ENCODE measurements around the gene PER3. TPM values are rescaled to one million over a fixed set of nuclear protein-coding genes. Genes with fewer than 3 reads are reported as not detected.

The PER3 gene
- polyA plus RNA-seq, 1 donor (not counting 4 experiments of a cell fraction or from before 2014, with no cell fraction given): 7.0 TPM

- H3K79me2 ChIP-seq (ENCODE audit: control insufficient read depth, insufficient read depth, low read length): no peaks in the 10 kb centered on the region
- peak overlapping the region in 2 of 3 experiments; percentile 13 to 44 for H3K4me3 ChIP-seq (ENCODE audit: control insufficient read depth in 2 of 3, extremely low read depth in 1 of 3, insufficient read depth in 2 of 3, low read depth in 1 of 3, low read length in 3 of 3)
- H4K20me1 ChIP-seq (ENCODE audit: control insufficient read depth, extremely low read depth, insufficient read depth, low read length): no peaks in the 10 kb centered on the region
- peak overlapping the region; percentile 97 for H2AFZ ChIP-seq (ENCODE audit: control insufficient read depth, low read length)
- DNase-seq (ENCODE audit: low read depth, low spot score) (peak; percentile 58), FAIRE-seq (peak; percentile 95)
- no peak overlapping the region for H3K9ac ChIP-seq (ENCODE audit: control insufficient read depth, extremely low read depth, insufficient read depth, low read length)
- no peaks in the 10 kb centered on the region for H3K36me3 ChIP-seq (ENCODE audit: control insufficient read depth in 2 of 2, extremely low read depth in 1 of 2, insufficient read depth in 2 of 2, low read length in 2 of 2)
- peak overlapping the region; percentile 44 for H3K27ac ChIP-seq (ENCODE audit: control insufficient read depth, insufficient read depth, low read length)
- no peak for TF ChIP-seq EZH2 (IDR thresholded peaks at IDR 0.05; ENCODE audit: low read length)
- TF ChIP-seq CTCF (optimal IDR thresholded peaks at IDR 0.05 in 1 of 3, IDR thresholded peaks at IDR 0.05 in 1 of 3, conservative IDR thresholded peaks at IDR 0.05 in 1 of 3; ENCODE audit: extremely low read depth in 1 of 3, insufficient read depth in 2 of 3, low read length in 3 of 3): no peak
- H3K4me2 ChIP-seq (ENCODE audit: control insufficient read depth, extremely low read depth, insufficient read depth, low read depth, low read length): peak overlapping the region; percentile 95
- H3K27me3 ChIP-seq (ENCODE audit: control insufficient read depth, extremely low read depth, insufficient read depth, low read length): no peaks in the 10 kb centered on the region
- dilution Hi-C loops (cut with MboI; ENCODE audit: extremely low pct_ligation_motif_present, low sequenced_read_pairs): no loop called here
- no peaks in the 10 kb centered on the region for H3K9me3 ChIP-seq (ENCODE audit: control insufficient read depth, low read depth, low read length)
- H3K9me1 ChIP-seq (ENCODE audit: control insufficient read depth, extremely low read depth, insufficient read depth, low read length): no peaks in the 10 kb centered on the region
- H3K4me1 ChIP-seq (ENCODE audit: control insufficient read depth, extremely low read depth, insufficient read depth, low read length): peaks cover 13% of the 10 kb centered on the region
Measured at GRCh38 chr1:7745783-7746182, 38.3 kb upstream of the PER3 start.

- Histone ChIP-seq H3K27me3 (ENCODE audit: control insufficient read depth, extremely low read depth, insufficient read depth, low read length) (no peaks in the 10 kb centered on the region), H3K27ac (ENCODE audit: control insufficient read depth, insufficient read depth, low read length) (no peak overlapping the region), H3K36me3 (ENCODE audit: control insufficient read depth in 2 of 2, extremely low read depth in 1 of 2, insufficient read depth in 2 of 2, low read length in 2 of 2) (no peaks in the 10 kb centered on the region), H3K4me2 (ENCODE audit: control insufficient read depth, extremely low read depth, insufficient read depth, low read depth, low read length) (no peak overlapping the region), H3K4me1 (ENCODE audit: control insufficient read depth, extremely low read depth, insufficient read depth, low read length) (peaks cover 15% of the 10 kb centered on the region), H3K79me2 (ENCODE audit: control insufficient read depth, insufficient read depth, low read length) (no peaks in the 10 kb centered on the region), H3K9me3 (ENCODE audit: control insufficient read depth, low read depth, low read length) (no peaks in the 10 kb centered on the region), H3K4me3 (ENCODE audit: control insufficient read depth in 2 of 3, extremely low read depth in 1 of 3, insufficient read depth in 2 of 3, low read depth in 1 of 3, low read length in 3 of 3) (no peak overlapping the region), H2AFZ (ENCODE audit: control insufficient read depth, low read length) (no peak overlapping the region), H4K20me1 (ENCODE audit: control insufficient read depth, extremely low read depth, insufficient read depth, low read length) (no peaks in the 10 kb centered on the region), H3K9ac (ENCODE audit: control insufficient read depth, extremely low read depth, insufficient read depth, low read length) (no peak overlapping the region), H3K9me1 (ENCODE audit: control insufficient read depth, extremely low read depth, insufficient read depth, low read length) (no peaks in the 10 kb centered on the region)
- no peak for TF ChIP-seq CTCF (optimal IDR thresholded peaks at IDR 0.05 in 1 of 3, IDR thresholded peaks at IDR 0.05 in 1 of 3, conservative IDR thresholded peaks at IDR 0.05 in 1 of 3; ENCODE audit: extremely low read depth in 1 of 3, insufficient read depth in 2 of 3, low read length in 3 of 3)
- TF ChIP-seq EZH2 (IDR thresholded peaks at IDR 0.05; ENCODE audit: low read length): no peak
- DNase-seq (ENCODE audit: low read depth, low spot score): no peak
- dilution Hi-C loops (cut with MboI; ENCODE audit: extremely low pct_ligation_motif_present, low sequenced_read_pairs): no loop called here
- FAIRE-seq: no peak
Measured at GRCh38 chr1:7747605-7748004, 36.5 kb upstream of the PER3 start.
